Astrocyte (in vitro differentiated cells and primary cell): ENCODE measurements around the gene ICAM5. TPM values are rescaled to one million over a fixed set of nuclear protein-coding genes. Genes with fewer than 3 reads are reported as not detected.
"Not testable (repeated sequence)": the region's sequence is repeated elsewhere in the genome, so short reads cannot be mapped to it uniquely, and the experiment has no call there.

Experiments used
- DNase-seq: peaks from one replicate; pipeline ENCODE4 v3.0.0-alpha.2; 2010; ENCODE audit warnings: low read depth
- FAIRE-seq: peaks from 2 replicates; lab custom pipeline; 2011; peaks lifted over from hg19 to GRCh38; lab: Jason Lieb, UNC
- H2AFZ ChIP-seq: 2 replicates; pipeline ENCODE4 v1.6.0; 2012; ENCODE audit warnings: low read depth, low read length, inconsistent platforms
- H3K27ac ChIP-seq: 2 replicates; pipeline ENCODE4 v1.5.1; 2011; ENCODE audit warnings: low read depth, low read length, inconsistent platforms
- H3K27me3 ChIP-seq: 2 replicates; pipeline ENCODE4 v1.6.0; 2011; ENCODE audit warnings: low read length, inconsistent platforms; ENCODE audit not compliant: insufficient read depth
- H3K36me3 ChIP-seq: 2 replicates; pipeline ENCODE4 v1.5.1; 2011; ENCODE audit warnings: low read length, inconsistent platforms; ENCODE audit not compliant: insufficient read depth
- H3K4me1 ChIP-seq: 2 replicates; pipeline ENCODE4 v1.5.1; 2011; ENCODE audit warnings: low read length, inconsistent platforms; ENCODE audit not compliant: insufficient read depth
- H3K4me2 ChIP-seq: 2 replicates; pipeline ENCODE4 v1.6.0; 2012; ENCODE audit warnings: low read length, inconsistent platforms
- H3K4me3 ChIP-seq: 2 replicates; pipeline ENCODE4 v1.5.1; 2011; ENCODE audit warnings: low read depth, mild to moderate bottlenecking, low read length, inconsistent platforms; ENCODE audit not compliant: insufficient read depth
- H3K79me2 ChIP-seq: 2 replicates; pipeline ENCODE4 v1.6.0; 2012; ENCODE audit warnings: mild to moderate bottlenecking, low read length, inconsistent platforms; ENCODE audit not compliant: insufficient read depth
- H3K9ac ChIP-seq: 2 replicates; pipeline ENCODE4 v1.6.0; 2012; ENCODE audit warnings: mild to moderate bottlenecking, low read length, inconsistent platforms
- H3K9me3 ChIP-seq: 2 replicates; pipeline ENCODE4 v1.5.1; 2012; ENCODE audit warnings: low read depth, mild to moderate bottlenecking, low read length, inconsistent platforms; ENCODE audit not compliant: insufficient read depth
- H4K20me1 ChIP-seq: 2 replicates; pipeline ENCODE4 v1.6.0; 2012; ENCODE audit warnings: low read length, inconsistent platforms; ENCODE audit not compliant: insufficient read depth
- H3K27ac Mint-ChIP-seq: one replicate; pipeline ENCODE4 v1.8.0; 2021; ENCODE audit warnings: mild to moderate bottlenecking, mixed read lengths; ENCODE audit not compliant: unreplicated experiment
- H3K27me3 Mint-ChIP-seq: one replicate; pipeline ENCODE4 v1.8.0; 2021; ENCODE audit warnings: low read depth, mixed read lengths; ENCODE audit not compliant: unreplicated experiment
- H3K36me3 Mint-ChIP-seq: one replicate; pipeline ENCODE4 v1.8.0; 2021; ENCODE audit warnings: low read depth, mixed read lengths; ENCODE audit not compliant: unreplicated experiment
- H3K4me1 Mint-ChIP-seq: one replicate; pipeline ENCODE4 v1.8.0; 2021; ENCODE audit warnings: low read depth, mixed read lengths; ENCODE audit not compliant: unreplicated experiment
- H3K4me3 Mint-ChIP-seq: one replicate; pipeline ENCODE4 v1.8.0; 2021; ENCODE audit warnings: mild to moderate bottlenecking, moderate library complexity, mixed read lengths; ENCODE audit not compliant: unreplicated experiment
- H3K9me3 Mint-ChIP-seq: one replicate; pipeline ENCODE4 v1.8.0; 2021; ENCODE audit warnings: mild to moderate bottlenecking, mixed read lengths; ENCODE audit not compliant: unreplicated experiment
- EZH2 ChIP-seq: IDR thresholded peaks from 2 replicates; pipeline ENCODE4 v1.6.1; 2012; ENCODE audit warnings: mild to moderate bottlenecking, low read length, inconsistent platforms; ENCODE audit not compliant: insufficient read depth
- total RNA-seq: library from RNA; stranded (reverse); gene quantifications from 2 replicates; pipeline ENCODE4 v1.2.1, GENCODE V29; 2021
- TF ChIP-seq, protein P1 (sequence below): IDR thresholded peaks from 2 replicates; pipeline ENCODE4 v1.5.1; 2011; ENCODE audit warnings: low read depth, mild to moderate bottlenecking, inconsistent platforms, low read length, moderate library complexity; ENCODE audit not compliant: insufficient read depth

The ICAM5 gene
- total RNA-seq, 1 donor from 2014 or later: 0.07 TPM

DNA sequence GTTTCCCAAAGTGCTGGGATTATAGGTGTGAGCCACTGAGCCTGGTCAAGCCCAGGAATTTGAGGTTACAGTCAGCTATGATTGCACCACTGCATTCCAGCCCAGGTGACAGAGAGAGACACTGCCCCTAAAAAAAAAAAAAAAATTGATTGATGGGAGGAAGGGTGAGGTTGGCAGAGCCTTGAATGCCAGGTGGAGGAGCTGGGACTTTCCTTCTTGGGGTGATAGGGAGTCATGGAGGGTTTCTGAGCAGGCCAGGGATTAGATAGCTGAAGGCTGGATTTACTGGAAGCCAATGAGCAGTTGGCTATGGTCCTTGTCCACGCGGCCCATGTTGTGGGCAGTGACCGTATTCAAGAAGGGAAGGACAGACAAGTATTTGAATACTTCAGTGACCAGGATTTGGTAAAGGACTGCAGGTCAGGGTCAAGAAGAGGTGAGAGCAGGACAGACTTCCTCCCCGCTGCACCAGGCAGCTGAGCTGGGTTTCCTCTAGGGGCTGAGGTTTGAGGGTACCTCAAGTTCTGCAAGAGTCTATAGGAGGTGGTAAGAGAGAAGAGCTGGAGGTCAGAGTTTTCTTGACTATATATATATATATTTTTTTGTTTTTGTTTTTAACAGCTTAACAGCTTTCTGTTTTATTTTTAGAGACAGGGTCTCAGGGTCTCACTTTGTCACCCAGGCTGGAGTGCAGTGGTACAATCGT is 9.9 kb upstream of the ICAM5 start:
- H3K9me3 ChIP-seq: no peaks in the 10 kb centered on the region
- no peak for DNase-seq
- H3K27me3 ChIP-seq: peaks cover 2% of the 10 kb centered on the region
- no peak overlapping the region for H3K9ac ChIP-seq
- no peak overlapping the region for H3K27ac Mint-ChIP-seq
- peaks cover 18% of the 10 kb centered on the region for H3K27me3 Mint-ChIP-seq
- no peaks in the 10 kb centered on the region for H3K4me1 ChIP-seq
- H3K4me1 Mint-ChIP-seq: no peaks in the 10 kb centered on the region
- H2AFZ ChIP-seq: no peak overlapping the region
- no peaks in the 10 kb centered on the region for H3K36me3 Mint-ChIP-seq
- H3K4me3 Mint-ChIP-seq: no peak overlapping the region
- no peaks in the 10 kb centered on the region for H3K36me3 ChIP-seq
- no peak overlapping the region for H3K4me2 ChIP-seq
- no peak for TF ChIP-seq EZH2
- TF ChIP-seq, protein P1, sequence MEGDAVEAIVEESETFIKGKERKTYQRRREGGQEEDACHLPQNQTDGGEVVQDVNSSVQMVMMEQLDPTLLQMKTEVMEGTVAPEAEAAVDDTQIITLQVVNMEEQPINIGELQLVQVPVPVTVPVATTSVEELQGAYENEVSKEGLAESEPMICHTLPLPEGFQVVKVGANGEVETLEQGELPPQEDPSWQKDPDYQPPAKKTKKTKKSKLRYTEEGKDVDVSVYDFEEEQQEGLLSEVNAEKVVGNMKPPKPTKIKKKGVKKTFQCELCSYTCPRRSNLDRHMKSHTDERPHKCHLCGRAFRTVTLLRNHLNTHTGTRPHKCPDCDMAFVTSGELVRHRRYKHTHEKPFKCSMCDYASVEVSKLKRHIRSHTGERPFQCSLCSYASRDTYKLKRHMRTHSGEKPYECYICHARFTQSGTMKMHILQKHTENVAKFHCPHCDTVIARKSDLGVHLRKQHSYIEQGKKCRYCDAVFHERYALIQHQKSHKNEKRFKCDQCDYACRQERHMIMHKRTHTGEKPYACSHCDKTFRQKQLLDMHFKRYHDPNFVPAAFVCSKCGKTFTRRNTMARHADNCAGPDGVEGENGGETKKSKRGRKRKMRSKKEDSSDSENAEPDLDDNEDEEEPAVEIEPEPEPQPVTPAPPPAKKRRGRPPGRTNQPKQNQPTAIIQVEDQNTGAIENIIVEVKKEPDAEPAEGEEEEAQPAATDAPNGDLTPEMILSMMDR: no peak
- H3K27ac ChIP-seq: no peak overlapping the region
- H3K4me3 ChIP-seq: no peak overlapping the region
- FAIRE-seq: no peak
- H4K20me1 ChIP-seq: no peaks in the 10 kb centered on the region
- H3K9me3 Mint-ChIP-seq: no peaks in the 10 kb centered on the region
- H3K79me2 ChIP-seq: no peaks in the 10 kb centered on the region

DNA sequence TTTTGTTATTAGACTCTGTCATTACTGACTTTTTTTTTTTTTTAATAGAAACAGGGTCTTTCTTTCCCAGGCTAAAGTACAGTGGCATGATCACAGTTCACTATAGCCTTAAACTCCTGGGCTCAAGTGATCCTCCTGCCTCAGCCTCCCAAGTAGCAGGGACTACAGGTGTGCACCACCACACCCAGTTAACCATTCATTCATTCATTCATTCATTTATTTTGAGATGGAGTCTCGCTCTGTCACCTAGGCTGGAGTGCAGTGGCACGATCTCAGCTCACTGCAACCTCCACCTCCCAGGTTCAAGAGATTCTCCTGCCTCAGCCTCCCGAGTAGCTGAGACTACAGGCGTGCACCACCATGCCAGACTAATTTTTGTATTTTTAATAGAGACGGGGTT is 7.7 kb upstream of the ICAM5 start:
- H3K9me3 Mint-ChIP-seq, H3K4me1 ChIP-seq, H3K27ac ChIP-seq, H4K20me1 ChIP-seq, H3K9me3 ChIP-seq, H3K27ac Mint-ChIP-seq, H3K36me3 Mint-ChIP-seq, FAIRE-seq, H3K4me3 ChIP-seq, H3K36me3 ChIP-seq, DNase-seq, H3K4me2 ChIP-seq, H3K9ac ChIP-seq, H3K27me3 ChIP-seq, H3K4me1 Mint-ChIP-seq, H3K4me3 Mint-ChIP-seq, H3K79me2 ChIP-seq, H2AFZ ChIP-seq: not testable (repeated sequence)
- peaks cover 33% of the 10 kb centered on the region for H3K27me3 Mint-ChIP-seq

DNA sequence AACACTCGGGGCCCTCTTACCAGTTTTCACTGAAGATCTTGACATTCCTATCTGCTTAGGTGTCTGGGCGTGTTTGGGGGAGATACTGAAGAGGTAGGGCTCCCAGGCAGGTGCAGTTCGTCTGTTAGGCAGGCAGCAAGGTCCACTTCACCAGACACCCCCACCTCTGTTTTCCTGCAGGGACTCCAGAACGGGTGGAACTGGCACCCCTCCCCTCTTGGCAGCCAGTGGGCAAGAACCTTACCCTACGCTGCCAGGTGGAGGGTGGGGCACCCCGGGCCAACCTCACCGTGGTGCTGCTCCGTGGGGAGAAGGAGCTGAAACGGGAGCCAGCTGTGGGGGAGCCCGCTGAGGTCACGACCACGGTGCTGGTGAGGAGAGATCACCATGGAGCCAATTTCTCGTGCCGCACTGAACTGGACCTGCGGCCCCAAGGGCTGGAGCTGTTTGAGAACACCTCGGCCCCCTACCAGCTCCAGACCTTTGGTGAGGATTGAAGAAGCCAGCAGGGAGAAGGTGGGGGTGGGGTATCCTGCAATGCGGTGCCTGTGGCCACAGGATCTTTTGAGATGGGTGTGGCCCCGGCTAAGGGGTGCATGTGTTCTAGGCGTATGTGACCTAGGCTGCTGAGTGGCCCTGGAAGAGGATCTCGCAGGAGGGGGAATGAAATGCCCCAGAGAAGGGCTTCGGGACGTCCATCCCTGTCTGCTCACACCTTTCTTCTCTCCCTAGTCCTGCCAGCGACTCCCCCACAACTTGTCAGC is 6.3 kb upstream of the ICAM5 start:
- Mint-ChIP-seq H3K4me3 (no peak overlapping the region), H3K9me3 (peaks cover 2% of the 10 kb centered on the region), H3K36me3 (no peaks in the 10 kb centered on the region), H3K4me1 (peaks cover 5% of the 10 kb centered on the region), H3K27ac (no peak overlapping the region), H3K27me3 (peaks cover 41% of the 10 kb centered on the region)
- Histone ChIP-seq H3K79me2 (no peaks in the 10 kb centered on the region), H3K9me3 (no peaks in the 10 kb centered on the region), H3K27ac (no peak overlapping the region), H2AFZ (no peak overlapping the region), H3K4me2 (no peak overlapping the region), H3K9ac (no peak overlapping the region), H3K36me3 (no peaks in the 10 kb centered on the region), H4K20me1 (no peaks in the 10 kb centered on the region), H3K4me1 (peaks cover 5% of the 10 kb centered on the region), H3K27me3 (peaks cover 12% of the 10 kb centered on the region), H3K4me3 (no peak overlapping the region)
- no peak for FAIRE-seq
- no peak for TF ChIP-seq EZH2
- TF ChIP-seq, protein P1: no peak
- no peak for DNase-seq
